ENCODE data around the gene HIRIP3.
A peak's percentile ranks its signal among the peaks of the same experiment; 100 is the strongest.
"Not testable (repeated sequence)": the region's sequence is repeated elsewhere in the genome, so short reads cannot be mapped to it uniquely, and the experiment has no call there.

HIRIP3 gene, protein sequence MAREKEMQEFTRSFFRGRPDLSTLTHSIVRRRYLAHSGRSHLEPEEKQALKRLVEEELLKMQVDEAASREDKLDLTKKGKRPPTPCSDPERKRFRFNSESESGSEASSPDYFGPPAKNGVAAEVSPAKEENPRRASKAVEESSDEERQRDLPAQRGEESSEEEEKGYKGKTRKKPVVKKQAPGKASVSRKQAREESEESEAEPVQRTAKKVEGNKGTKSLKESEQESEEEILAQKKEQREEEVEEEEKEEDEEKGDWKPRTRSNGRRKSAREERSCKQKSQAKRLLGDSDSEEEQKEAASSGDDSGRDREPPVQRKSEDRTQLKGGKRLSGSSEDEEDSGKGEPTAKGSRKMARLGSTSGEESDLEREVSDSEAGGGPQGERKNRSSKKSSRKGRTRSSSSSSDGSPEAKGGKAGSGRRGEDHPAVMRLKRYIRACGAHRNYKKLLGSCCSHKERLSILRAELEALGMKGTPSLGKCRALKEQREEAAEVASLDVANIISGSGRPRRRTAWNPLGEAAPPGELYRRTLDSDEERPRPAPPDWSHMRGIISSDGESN

DNA sequence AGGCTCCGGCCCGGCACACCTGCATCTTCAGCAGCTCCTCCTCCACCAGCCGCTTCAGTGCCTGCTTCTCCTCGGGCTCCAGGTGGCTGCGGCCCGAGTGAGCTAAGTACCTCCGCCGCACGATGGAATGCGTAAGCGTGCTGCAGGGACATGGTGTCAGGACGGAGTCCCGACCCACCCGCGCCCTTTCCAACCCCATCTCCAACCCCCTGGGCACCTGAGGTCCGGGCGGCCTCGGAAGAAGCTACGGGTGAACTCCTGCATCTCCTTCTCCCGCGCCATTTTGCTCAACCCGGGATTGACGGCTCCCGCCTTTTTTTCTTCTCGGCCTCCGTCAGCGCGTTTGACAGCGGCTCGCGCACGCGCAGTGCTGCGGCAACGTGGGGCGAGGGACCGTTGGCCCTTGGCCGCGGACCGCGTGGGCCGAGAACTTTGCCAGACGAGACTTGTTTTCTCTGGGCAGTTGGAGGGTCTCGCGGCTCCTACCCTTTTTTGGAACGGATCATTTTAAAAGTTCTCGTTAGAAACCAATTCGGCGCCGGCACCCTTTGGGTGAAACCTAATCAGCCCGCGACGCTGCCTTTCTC lies at the start of gene HIRIP3:
Gene HIRIP3, minus strand, starts transcription at position 294 of the 587 bp plus-strand sequence. Its CDS starts 12 bp downstream, at position 282.
- peak; percentile 84 for DNase-seq (ENCODE audit: low read depth)

DNA sequence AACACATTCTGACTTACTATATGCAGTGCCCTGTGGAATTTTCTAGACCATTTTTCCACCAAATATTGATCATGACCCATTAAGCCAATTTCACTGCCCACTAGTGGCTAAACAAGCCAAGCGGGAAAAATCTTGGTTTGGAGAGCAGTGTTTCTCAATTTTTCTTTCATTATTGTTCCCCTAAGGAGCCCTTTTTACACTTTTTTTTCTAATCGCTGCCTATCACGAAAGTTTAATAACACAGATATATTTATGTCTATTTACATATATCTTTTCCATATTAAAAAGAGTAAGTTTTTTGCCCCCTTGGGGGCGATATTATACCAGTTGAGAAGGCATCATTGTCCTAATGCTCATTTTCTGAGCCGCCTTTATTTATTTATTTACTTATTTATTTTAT lies 46.4 kb upstream of the HIRIP3 start:
- DNase-seq (ENCODE audit: low read depth): no peak

DNA sequence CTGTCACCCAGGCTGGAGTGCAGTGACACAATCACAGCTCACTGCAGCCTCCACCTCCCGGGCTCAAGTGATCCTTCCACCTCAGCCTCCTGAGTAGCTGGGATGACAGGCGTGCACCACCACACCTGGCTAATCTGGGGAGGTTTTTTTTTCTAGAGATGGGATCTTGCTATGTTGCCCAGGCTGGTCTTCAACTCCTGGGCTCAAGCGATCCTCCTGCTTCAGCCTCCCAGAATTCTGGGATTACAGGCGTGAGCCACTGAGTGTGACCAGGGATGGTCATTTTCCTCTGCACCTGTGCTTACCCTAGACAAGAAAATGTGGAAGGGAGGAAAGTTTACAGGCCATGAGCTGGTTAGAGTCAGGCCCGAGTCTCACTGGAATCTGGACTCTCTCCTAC lies 45.3 kb upstream of the HIRIP3 start:
- DNase-seq (ENCODE audit: low read depth): not testable (repeated sequence)

DNA sequence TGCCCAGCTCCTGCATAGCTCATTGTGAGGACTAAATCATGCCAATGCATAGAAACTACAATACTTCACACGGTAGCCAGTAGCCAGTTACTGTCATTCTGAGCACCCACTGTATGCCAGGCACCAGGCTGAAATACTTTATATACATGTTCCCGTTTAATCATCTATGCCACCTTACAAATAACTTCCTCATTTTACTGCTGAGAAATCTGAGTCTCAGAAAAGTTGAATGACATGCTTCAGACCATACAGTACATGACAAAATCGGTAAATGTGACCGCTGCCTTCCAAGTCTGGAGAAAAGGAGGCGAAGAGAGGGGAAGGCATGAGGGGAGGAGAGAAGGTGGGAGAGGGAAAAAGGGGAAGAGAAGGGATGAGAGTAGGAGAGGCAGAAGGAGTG lies 44.8 kb upstream of the HIRIP3 start:
- DNase-seq (ENCODE audit: low read depth): no peak

DNA sequence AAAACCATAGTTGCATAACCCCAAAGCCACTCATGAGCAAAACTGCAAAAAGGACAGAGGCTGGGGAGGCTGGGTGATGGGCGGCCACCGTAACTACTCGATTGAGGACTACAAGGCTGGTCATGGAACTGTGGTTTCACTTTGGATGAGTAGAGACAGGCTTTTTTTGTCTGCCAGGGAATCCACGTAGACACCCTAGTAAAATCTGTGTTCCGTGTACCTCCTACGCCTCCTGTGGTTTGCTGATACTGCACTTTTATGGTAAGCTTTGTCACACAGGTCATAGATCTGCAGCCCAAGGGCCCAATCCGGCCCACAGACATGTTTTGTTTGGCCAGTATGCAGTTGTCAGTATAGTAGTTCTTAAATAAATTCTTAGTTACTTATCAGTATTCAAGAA lies 37.9 kb upstream of the HIRIP3 start:
- no peak for DNase-seq (ENCODE audit: low read depth)

DNA sequence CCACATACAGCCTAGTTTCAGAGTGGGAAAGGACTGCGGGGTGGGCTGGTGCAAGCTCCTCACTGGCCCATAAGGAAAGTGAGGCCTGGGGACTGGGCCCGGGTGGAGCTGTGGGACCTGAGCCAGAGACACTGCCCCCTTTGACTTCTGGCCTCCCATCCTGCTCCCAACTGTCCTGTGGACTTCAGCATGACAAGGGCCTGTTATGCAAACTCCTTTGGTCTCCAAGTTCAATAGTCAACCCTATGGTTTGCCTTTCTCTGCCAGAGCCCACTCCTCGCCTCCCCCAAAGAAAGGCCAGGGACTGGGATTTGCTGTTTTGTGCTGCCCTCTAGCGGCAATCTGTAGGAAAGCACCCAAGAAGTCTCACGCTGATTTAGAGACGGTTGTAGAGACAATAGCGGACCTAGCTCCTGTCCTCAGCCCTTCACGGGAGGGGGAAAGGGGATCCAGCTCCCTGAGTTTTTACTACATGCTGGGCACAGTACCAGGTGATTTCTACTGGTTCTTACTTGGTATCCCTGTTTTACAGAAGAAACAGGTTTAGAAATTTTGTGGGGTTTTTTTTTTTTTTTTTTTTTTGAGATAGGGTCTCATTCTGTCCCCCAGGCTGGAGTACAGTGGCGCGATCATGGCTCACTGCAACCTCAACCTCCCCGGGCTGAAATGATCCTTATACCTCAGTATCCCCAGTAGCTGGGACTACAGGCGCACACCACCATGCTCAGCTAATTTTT lies 36.8 kb upstream of the HIRIP3 start:
- DNase-seq (ENCODE audit: low read depth): no peak

DNA sequence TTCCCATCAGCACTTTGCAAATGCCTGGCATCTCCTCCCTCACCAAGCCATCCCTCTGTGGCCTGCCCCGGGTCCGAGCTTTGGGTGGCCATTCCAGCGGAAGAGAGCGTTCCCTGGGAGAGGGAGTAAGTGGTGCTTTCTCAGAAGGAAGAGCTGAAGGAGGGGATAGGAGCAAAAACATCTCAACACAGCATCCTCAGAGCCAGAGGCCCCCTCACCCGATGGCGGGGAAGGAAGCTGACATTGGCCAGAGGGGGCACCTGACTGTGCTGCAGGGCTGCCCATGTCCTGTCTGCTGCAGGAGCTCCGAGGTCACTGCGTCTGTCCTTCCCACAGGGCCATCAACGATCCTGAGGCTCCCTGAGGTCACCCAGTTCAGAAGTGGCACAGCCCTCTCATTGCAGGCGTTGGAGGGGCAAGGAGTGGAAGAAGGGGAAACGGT lies 36.1 kb upstream of the HIRIP3 start:
- DNase-seq (ENCODE audit: low read depth): no peak

DNA sequence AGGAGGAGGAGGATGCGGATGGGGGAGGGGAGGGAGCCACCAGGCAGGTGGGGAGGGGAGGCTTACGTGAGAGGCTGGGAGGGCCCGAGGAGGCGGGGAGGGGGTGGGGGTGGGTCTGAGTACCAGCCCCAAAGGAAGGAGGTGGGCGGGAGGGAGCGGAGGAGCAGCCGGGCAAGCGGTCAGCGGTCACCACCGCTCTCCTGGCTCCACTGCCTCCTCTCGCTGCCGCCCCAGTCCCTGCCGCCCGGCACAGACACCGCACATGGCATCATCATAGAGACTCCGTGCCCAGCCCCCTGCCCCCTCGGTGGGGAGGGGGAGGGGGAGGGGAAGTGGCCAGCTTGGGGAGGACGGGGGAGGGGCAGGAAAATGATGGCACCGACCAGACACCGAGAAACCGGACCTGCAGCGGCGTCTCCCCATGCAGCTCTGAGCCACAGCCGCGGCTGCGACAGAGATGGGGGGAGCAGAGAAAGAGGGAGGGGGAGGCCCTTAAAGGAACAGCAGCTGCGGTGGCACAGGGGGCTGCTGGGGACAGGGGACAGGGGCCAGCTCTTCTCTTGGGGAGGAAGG lies 35.5 kb upstream of the HIRIP3 start, which contains the start of gene TLCD3B:
Gene TLCD3B, minus strand, starts transcription at position 431 of the 573 bp plus-strand sequence. CDS start 744 bp downstream, outside the sequence.
- no peak for DNase-seq (ENCODE audit: low read depth)

DNA sequence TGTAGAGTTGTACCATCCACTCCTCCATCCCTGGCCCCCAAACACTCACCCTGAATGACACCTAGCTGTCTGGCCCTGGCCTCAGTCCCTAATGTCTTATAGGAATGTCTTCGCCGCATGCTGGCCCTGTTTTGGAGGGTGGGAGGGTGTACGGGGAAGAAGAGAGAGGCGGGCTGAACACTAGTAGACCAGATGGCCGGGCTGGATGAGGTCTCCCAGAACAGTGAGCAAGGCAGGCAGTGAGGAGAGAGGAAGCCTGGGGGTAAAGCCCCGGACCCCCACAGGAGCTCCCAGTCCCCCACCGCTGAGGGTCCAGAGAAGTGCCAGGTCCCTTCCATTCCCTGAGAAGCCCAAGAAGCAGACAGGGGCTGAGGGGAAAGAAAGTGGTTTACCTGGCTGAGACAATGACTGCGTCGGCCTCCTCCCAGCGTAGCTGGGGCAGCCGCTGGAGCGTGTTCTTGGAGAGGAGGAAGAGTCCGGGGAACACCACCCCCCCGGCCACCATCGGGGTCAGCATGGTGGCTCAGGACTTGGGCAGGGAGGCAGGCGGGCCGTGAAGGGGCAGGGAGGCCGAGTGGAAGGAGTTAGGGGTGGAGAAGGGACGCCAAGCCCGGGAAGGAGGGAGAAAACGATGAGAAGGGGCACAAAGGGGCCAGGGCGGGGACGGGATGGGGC lies 34.7 kb upstream of the HIRIP3 start:
- DNase-seq (ENCODE audit: low read depth): no peak

DNA sequence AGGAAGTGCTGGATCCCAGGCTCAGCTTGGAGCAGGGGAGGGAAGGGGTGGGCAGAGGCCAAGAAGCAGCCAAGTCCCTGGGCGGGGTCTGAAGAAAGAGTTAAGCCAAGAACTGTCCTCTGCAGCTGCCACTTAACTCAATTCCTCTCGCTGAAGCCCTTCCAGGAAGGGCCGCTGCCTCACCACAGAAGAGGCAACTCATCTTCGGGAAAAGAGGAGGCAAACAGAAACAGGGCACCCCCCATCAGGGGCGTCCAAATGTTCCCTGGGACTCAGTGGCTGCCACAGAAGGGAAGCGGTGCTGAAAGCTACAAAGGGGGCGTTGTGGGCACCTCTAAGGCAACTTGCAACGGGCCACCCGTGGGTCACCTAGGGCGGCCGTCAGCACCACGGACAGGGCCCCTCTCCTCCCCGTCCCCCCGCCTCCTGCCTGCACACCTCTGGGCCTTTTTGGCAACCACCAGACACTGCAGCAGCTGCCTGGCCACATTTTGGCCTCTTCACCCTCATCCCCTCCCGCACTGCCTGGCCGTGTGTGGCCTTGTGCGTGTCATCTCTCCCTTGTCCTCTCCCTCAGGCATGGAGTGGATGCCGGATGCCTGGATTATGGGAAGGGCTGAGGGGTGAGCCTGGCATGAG lies 33.1 kb upstream of the HIRIP3 start:
- no peak for DNase-seq (ENCODE audit: low read depth)

DNA sequence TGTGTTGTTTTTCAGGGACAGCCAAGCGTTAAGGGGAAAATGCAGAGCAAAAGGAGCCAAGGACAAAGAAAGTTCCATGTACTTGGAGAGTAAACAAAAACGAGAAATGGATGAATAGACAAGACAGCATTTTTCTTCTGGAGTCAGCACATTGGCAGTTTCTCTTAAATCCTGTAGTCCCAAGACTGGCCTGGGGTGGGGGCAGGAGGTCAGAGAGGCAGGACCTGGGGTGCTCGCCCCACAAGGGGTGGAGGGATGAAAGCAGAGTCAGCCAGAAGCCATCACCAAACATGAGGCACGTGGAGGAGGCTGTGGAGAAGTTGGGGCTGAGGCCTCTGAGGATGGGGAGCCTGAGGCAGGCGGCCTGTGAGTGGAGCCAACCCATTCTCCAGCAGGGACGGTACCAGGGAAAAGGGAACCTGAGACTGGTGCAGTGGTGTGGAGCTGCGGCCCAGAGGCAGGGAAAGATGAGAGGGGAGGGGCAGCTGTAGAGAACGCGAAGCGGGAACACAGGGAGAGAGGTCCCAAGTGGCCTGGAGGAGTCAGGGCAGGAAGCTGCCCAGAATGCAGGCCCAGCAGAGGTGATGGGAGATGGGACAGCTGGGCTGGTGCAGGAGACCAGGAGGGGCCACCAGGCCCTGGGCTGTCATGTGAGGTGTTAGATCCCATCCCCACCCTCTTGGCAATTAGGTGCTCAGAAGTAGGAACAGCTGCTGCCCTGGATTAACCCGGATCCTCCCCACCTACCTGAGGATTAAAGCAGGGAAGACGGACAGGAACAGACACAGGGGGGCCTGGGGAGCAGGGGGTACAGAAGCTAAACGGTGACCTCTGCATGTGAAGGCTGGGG lies 32.4 kb upstream of the HIRIP3 start:
- DNase-seq (ENCODE audit: low read depth): no peak

DNA sequence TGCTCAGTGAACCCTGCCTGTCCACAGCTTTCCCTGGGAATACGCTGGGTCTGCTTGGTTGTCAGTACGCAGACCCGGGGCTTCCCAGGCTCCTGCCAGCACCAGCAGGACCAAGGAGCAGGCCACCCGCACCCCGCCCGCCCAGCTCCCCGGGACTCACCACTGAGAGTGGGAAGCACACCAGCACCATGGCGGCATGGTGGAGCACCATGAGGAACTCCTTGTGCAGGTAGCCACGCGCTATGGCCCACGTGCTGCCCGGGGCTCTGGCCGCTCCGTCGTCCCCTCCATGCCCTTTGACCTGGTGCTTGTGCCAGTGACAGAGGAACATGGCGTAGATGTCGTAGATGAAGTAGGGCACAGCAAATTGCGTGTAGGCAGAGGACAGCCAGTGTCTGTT lies 31.0 kb upstream of the HIRIP3 start:
- no peak for DNase-seq (ENCODE audit: low read depth)

DNA sequence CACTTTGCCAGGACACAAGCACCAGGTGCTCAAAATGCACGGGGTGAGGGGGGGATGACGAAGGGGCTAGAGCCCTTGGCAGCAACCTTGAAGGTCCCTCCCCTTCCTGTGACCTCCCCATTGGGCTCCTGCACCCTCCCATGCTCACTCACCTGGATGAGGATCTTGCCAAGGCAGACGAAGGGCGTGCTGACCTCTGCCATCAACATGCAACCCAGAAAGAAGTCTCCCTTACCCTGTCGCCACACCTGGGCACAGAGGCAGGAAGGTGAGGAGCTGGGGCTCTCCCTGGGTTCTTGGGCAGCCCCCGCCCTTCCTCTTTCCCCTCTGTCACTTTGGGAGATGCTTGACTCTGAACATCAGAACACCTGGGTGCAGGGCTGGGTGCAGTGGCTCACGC lies 30.2 kb upstream of the HIRIP3 start:
- DNase-seq (ENCODE audit: low read depth): no peak

DNA sequence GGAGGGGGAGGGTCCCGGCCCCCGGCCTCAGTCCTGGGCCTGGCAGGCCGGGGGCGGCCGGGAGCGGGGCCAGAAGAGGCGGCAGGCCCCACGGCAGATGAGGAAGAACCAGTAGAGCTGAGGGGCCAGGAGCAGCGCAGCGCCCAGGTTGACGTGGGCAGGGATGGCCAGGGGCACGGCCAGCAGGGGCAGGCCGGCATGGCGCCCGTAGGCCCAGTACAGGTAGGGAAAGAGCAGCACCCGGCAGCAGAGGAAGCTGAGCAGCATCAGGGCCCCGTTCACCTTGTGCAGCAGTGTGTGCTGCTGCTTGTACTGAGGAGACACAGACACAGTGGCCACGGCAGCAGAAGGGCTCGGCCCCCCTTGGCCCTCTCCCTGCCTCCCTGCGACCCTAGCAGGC lies 29.7 kb upstream of the HIRIP3 start:
- no peak for DNase-seq (ENCODE audit: low read depth)

DNA sequence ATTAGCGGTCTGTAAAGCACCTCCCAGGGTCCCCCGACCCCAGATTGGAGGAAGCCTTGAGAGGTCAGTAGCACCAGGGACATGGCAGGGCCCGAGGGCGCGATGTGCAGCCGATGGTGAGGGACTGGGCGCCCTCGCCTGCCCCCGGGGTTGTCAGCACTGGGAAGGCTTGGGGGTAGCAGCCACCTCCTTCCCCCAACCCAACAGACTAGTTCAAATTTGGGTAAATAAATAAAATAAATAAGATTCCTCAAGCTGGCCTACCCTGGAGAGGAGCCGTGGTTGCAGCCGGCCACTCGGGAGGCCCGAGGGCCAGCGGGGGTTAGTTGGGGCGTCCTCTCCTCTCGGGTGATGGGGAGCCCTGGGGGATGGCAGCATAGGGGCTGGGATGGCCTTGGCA lies 29.0 kb upstream of the HIRIP3 start:
- DNase-seq (ENCODE audit: low read depth): no peak

DNA sequence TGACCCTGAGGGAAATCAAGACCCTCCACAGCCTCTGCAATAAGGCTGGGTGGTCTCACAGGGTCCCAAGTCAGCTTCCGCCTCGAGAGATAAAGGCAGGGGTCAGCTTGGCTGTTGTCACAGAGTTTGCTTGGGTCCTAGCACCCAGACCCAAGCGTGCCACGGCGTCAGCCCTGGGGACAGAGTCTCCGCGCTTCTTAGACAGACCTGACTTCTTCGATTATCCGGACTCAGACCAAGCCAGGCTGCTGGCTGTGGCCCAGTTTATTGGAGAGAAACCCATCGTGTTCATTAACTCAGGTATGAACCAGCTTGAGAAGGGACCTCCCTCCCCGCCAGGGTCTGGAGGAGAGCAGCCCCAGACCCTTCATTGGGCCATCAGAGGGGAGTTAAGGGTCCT lies 28.2 kb upstream of the HIRIP3 start:
- no peak for DNase-seq (ENCODE audit: low read depth)

DNA sequence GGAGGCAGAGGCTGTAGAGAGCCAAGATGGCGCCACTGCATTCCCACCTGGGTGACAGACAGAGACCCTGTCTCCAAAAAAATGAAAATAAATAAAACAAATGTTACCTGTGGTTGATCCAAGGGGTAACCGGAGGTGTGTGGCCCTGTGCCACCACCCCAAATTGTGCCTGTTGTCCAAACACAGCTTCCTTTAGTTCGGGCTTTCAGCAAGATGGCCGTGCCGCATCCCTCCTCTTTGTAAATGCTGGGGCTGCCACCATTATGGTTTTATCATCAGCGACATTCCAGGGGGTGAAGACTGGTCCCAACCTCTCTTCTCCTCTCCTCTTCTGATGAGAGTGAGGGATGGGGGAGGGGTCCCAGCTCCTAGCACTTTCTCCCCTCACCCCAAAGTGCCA lies 27.5 kb upstream of the HIRIP3 start, which contains the start of gene C16orf92:
Gene C16orf92, plus strand, starts transcription at position 312 of the 400 bp plus-strand sequence. CDS start 143 bp downstream, outside the sequence.
- DNase-seq (ENCODE audit: low read depth): no peak

DNA sequence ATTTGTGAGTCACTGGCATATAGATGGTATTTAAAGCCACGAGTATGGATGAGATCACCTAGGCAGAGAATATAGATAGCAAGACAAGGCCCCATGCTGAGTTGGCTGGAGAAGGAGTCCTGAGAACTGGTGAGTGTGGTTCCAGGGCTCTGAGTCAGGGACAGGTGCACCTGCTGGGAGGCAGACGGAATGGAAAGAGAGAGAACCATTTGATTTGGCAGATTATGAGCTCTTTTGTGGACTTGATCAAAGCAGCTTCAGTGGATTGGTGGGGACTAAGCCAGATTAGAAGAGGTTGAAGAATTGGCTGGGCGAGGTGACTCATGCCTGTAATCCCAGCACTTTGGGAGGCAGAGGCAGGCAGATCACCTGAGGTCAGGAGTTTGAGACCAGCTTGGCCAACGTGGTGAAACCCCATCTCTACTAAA lies 23.3 kb upstream of the HIRIP3 start:
- no peak for DNase-seq (ENCODE audit: low read depth)

DNA sequence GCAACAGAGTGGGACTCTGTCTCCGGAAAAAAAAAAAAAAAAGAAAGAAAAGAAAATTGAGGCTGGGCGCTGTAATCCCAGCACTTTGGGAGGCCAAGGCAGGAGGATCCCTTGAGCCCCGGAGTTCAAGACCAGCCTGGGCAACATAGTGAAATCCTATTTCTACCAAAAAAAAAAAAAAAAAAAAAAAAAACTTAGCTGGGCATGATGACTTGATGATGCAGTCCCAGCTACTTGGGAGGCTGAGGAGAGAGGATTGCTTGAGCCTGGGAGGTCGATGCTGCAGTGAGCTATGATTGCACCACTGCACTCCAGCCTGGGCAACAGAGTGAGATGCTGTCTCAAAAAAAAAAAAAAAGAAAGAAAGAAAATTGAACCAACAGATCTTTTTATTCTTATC lies 22.5 kb upstream of the HIRIP3 start:
- not testable (repeated sequence) for DNase-seq (ENCODE audit: low read depth)

DNA sequence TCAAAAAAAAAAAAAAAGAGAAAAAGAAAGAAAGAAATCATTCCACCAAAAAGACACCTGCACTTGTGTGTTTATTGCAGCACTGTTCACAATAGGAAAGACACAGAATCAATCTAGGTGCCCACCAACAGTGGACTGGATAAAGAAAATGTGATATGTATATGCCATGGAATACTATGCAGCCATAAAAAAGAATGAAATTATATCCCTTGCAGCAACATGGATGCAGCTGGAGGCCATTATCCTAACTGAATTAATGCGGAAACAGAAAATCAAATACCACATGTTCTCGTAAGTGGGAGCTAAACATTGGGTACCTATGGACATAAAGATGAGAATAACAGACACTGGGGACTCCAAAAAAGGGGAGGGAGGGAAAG lies 21.9 kb upstream of the HIRIP3 start:
- DNase-seq (ENCODE audit: low read depth): no peak

Measured in stimulated activated CD8-positive, alpha-beta memory T cell treated with anti-CD3 and anti-CD28 coated beads, Interleukin-15, amount 100 ng/mL, for 24 hours (primary cell).